Measurements from ENCODE around the gene DEDD.

DNA sequence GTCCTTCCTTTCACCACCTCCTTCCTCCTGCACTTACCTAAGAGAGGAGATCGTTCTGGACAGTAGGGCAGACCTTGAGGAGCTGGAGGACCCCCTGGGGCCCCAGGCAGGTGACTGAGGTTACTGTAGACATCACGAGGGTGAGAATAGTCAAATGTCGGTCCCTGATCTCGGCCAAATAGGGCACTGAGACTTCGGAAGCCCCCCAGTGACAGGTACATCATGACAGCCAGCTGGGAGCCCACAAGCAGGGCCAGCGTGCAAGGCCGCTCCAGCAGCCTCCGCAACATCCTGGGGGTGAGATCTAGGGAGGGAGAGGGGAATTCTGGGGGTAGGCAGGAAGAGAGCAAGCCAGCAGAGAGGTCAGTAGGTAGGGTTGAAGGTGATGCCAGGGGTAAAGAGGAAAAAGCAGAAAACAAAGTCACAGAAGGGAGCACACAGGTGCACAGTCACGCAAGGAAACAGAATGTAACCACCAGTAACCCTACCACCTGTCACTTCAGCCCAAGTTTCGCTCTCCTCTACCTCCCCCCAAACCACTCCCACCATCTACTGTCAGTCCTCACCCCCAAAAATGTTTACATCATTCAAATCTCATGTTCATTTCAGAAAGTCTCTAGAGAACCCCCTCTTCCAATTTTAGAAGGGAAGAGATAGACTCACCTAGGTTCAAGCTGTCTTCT lies 43.4 kb upstream of the DEDD start:
- TF ChIP-seq EP300 (IDR thresholded peaks at IDR 0.05; ENCODE audit: borderline replicate concordance) (no peak), EGR1 (IDR thresholded peaks at IDR 0.05) (no peak), REST (IDR thresholded peaks at IDR 0.05; ENCODE audit: low read depth) (no peak), USF1 (IDR thresholded peaks at IDR 0.05) (no peak)

Data from Ishikawa (cell line).